GM21576 (cell line): ENCODE results near the gene MBNL1.
A peak's percentile ranks its signal among the peaks of the same experiment; 100 is the strongest.

Experiments used
- ATAC-seq: cut with Tn5 transposase; IDR thresholded peaks from one replicate; pipeline ENCODE4 v1.9.1; 2021; ENCODE audit warnings: mild to moderate bottlenecking, moderate library complexity; ENCODE audit not compliant: unreplicated experiment

The MBNL1 gene, protein sequence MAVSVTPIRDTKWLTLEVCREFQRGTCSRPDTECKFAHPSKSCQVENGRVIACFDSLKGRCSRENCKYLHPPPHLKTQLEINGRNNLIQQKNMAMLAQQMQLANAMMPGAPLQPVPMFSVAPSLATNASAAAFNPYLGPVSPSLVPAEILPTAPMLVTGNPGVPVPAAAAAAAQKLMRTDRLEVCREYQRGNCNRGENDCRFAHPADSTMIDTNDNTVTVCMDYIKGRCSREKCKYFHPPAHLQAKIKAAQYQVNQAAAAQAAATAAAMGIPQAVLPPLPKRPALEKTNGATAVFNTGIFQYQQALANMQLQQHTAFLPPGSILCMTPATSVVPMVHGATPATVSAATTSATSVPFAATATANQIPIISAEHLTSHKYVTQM

GRCh38 chr3:152268555-152269055 lies at the start of gene MBNL1:
TSS of gene MBNL1 (plus strand) at chr3:152268929. CDS start at chr3:152300194, 31,265 bp downstream.
- peak; percentile 59 for ATAC-seq

- ATAC-seq: no peak
Measured at GRCh38 chr3:152219216-152219615, 49.5 kb upstream of the MBNL1 start.

DNA sequence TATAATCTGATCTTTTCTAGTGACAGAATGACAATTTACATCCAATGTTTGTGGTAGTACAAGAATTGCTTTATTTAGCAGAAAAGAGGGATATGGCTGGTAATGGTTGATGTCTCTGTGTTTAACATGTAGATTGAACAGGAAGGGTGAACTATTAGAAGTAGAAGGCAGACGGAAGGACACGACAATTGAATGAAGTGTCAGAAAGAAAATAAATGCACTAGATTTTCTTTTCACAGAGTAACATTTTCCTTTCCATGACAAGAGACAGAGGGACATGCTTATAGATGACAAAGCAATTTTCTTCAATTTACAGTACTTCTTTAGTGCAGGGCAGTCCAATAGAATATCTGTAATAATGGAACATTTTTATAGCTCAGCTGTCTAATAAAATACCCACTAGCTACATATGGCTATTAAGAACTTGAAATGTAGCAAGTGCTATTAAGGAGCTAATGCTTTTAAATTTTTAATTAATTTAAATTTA lies 48.9 kb upstream of the MBNL1 start:
- no peak for ATAC-seq

- ATAC-seq: peak; percentile 49
Measured at GRCh38 chr3:152222327-152222726, 46.4 kb upstream of the MBNL1 start.

DNA sequence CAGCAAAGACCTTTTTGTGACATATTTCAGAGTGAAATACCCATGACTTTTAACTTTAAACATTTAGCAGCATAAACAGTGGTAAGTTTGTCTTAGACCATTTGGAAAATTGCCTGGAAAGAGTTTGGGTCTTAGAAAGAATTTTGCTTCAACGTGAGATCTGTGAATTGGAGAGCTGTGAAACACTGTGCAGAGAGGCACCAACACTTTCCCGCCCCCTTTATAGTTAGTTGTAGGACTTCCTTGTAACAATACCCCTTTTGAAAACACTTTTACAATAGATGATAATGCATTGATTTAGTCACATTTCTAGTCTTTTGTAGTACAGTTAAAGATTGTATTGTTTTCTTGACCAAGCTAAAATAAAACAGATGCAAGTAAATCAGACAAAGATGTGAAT lies 43.5 kb upstream of the MBNL1 start:
- no peak for ATAC-seq

DNA sequence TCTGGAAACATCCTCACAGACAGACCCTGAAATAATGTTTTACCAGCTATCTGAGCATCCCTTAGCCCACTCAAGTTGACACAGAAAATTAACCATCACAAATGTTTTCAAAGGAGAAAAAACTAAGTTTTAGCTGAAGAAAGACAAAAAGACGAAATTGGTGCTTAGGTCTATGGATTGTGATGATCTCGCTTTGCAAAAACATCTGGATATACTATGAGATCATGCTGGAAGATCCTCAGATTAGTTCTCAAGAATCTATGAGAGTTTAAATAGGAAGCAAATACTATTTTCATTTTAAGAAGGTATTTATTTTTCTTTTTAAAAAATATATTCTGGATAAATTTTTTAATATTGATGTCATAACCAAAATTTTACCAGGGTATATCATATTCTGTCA lies 42.6 kb upstream of the MBNL1 start:
- no peak for ATAC-seq

GRCh38 chr3:152227027-152227426 lies 41.7 kb upstream of the MBNL1 start:
- no peak for ATAC-seq

- ATAC-seq: no peak
Measured at GRCh38 chr3:152229692-152230091, 39.0 kb upstream of the MBNL1 start.

DNA sequence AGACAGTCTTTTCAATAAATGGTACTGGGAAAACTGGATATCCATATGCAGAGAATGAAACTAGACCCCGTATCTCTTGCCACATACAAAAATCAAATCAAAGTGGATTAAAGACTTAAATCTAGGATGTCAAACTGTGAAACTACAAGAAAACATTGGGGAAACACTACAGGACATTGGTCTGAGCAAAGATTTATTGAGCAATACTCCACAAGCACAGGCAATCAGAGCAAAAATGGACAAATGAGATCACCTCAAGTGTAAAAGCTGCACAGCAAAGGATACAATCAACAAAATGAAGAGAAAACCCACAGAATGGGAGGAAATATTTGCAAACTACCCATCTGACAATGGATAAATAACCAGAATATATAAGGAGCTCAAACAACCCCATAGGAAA lies 38.4 kb upstream of the MBNL1 start:
- no peak for ATAC-seq

DNA sequence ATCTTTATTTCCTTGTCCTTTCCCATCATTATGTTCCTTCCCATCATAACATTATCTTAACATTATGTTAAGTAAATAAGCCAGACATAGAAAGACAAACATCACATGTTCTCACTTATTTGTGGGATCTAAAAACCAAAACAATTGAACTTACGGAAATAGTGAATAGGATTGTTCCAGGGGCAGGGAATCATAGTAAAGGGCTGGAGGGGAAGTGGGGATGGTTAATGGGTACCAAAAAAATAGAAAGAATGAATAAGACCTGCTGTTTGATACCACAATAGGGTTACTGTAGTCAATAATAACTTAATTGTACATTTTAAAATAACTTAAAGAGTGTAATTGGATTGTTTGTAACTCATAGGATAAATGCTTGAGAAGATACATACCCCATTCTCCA lies 36.7 kb upstream of the MBNL1 start:
- no peak for ATAC-seq

- ATAC-seq: no peak
Measured at GRCh38 chr3:152232679-152233078, 36.0 kb upstream of the MBNL1 start.

DNA sequence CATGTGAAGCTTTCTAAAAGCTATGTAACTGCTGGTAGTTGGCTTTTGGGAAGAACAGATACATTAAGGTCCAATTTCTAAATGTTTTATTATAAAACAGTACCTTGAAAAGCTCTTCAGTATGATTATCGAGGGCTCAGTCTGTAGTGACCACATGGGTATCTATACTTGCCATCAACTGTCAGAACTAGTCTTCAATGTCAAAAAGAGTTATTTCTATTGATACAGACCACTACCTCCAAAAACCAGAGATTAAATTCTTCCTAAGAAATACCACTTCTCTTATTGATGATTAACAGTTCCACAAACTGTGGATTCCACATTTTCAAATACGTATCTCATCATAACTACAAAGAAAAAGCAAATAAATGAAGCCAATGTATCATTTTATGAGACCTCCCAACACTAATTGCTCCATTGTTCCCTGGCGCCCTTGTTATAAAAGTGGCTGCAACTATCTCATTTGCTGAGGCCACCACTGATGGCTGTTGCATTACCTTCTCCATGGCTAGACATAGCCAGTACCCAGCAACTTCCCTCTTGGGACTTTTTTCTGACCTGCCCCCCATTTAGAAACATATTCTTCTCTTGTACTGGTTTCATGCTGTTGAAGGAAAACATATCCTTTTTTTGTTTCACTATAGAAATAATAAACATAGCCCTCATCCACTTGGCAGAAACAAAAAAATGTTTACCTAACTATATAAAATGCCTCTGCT lies 33.9 kb upstream of the MBNL1 start:
- ATAC-seq: no peak

DNA sequence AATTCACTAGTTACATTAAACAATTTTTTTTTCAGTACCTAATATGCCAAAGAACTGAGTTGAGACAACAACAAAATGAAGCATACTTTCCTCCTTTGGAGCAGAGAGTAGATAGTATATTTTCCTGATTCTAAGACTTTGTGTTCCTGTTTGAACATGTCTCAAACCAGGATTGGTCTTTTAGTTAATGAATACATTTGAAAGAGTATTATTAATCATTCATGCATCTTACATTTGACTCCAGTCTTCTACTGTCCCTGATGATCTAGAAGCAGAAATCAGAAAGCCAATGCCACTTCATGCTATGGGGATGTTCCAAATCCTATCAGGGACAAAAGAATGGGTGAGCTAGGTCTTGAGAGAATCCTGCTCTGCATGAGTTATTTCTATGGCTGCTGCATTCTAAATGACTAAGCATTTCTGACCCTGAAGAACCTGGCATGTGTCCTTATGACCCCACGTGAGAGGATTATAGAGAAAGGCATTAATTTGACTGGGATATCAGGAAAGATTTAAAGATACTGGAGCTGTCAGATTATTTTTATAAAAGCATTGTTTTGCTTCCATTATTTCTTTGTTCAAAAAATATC lies 32.9 kb upstream of the MBNL1 start:
- no peak for ATAC-seq

DNA sequence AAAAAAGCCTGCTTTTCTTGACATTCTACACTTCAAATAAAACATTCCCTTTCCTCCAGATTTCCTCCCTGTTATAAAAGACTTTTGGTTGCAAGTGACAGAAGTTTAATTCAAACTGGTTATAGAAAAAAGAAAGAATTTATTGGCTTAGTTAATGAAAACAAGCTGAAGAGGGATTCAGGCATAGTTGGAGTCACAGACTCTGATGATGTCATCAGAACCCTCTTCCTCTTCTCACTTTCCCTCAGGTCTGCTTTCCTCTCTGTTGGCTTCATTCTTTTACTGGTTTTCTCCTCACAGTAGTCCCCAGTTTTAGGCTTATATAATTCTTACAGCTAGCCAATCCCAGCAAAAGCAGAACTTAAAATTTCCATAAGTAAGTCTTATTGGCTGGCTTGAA lies 32.0 kb upstream of the MBNL1 start:
- no peak for ATAC-seq

DNA sequence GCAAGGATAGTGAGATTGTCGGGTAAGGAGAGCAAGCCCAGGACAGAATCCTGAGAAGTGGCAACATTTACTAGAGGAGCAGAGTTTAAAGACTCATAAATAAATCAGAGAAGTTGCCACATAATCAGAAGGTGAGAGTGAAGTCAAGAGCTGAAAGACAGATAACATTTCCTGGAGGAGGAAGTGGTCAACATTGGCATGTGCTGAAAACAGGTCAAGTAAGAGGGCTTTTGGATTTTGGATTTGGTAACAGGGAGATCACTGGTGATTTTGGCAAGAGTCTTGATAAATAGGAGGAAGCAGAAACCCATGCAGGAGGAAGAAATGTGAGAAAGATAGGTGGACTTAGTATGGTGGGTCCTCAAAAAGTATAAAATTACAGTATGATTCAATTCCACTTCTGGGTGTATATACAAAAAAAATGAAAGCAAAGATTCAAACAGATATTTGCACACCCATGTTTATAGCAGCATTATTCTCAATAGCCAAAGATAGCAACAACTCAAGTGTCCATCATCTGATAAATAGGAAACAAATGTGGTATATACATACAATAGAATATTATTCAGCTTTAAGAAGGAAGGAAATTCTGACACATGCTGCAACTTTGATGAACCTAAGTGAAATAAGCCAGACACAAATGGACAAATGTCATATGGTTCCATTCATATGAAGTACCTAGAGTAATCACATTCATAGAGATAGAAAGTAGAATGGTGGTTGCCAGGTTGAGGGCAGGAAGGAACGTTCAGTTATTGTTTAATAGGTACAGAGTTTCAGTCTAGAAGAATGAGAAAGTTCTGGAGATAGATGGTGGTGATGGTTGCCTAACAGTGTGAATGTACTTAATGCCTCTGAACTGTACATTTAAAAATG lies 27.3 kb upstream of the MBNL1 start:
- peak; percentile 48 for ATAC-seq

DNA sequence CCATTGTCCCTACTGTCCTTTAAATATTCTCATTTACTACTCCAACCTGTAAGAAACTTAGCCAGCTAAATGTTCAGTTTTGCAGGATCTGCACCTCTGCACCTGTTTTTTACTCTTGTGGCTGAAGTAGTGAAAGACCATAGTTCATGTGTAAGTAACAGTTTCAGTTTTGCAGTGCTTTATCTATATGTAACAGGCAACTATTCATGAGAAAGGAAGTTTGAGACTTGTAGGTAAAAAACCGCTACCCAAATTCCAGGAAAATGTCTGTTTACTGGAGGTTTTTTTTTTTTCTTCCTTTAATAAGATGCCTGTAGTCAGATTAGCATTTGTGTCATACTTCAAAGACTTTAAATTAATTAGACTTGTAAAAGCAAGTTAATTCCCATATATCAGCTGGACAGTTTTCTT lies 25.4 kb upstream of the MBNL1 start:
- peak; percentile 77 for ATAC-seq

GRCh38 chr3:152243721-152244516 lies 24.8 kb upstream of the MBNL1 start:
- ATAC-seq: no peak

DNA sequence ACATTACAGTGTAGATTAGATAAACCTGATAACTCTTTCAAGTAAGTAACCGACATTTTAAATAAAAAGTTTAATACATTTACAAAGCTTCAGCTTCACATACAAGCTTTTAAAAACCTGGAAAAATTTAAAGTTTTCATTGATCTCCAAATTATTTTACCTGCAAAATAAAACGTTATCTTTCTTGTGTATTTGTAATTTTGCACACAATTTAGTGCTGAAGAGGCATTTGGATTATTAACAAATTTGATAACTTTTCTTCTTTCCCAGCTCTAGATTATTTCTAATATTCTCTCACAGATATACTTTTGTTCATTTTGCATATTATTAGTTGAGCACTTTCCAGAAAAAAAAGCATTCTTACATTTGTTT lies 24.2 kb upstream of the MBNL1 start:
- ATAC-seq: no peak

DNA sequence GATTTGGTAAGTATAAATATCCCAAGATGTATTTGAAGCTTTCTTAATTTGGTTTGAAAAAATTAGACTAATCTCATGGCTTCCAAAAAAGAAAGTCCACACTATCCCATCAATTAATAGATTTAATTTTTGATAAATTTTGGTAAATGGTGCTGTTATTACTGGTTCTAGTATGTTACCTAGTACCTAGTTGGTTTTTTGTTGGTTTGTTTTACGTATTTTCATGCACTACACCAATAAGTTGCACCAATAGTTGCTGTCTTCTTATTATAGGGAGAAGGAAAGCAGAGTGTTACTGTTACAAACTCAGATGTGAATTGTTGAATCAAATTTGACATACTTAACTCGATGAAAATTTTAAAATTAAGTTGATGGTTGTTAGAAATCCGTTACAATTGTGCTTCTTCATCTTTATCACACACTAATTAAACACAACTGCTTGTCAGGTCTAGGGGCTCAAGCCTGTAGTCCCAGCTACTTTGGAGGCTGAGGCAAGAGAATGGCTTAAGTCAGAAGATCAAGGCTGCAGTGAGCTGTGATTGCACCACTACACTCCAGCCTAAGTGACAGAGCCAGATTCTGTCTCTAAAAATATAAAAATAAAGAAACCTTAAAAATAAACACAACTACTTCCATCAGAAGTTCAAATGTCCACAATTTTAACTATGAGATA lies 23.1 kb upstream of the MBNL1 start:
- no peak for ATAC-seq
